Right renal cortex interstitium (tissue), 3 donors: ENCODE data around the gene ITLN1. TPM values are rescaled to one million over a fixed set of nuclear protein-coding genes. Genes with fewer than 3 reads are reported as not detected.

Experiments
- DNase-seq, 3 donors: peaks; one replicate each; pipeline ENCODE4 v3.0.0-alpha.2; 2013; ENCODE audit warnings: low read depth in 3 of 3, low spot score in 2 of 3
- polyA plus RNA-seq, 3 donors: library from polyadenylated mRNA; unstranded; fragments of 120-200 nt; gene quantifications; one replicate each; pipeline ENCODE4 v1.2.1, GENCODE V29; 2013; ENCODE audit not compliant: insufficient read length in 3 of 3

ITLN1 gene
- polyA plus RNA-seq, 3 donors, result 1.0 to 2.8 (median 1.2) TPM

DNA sequence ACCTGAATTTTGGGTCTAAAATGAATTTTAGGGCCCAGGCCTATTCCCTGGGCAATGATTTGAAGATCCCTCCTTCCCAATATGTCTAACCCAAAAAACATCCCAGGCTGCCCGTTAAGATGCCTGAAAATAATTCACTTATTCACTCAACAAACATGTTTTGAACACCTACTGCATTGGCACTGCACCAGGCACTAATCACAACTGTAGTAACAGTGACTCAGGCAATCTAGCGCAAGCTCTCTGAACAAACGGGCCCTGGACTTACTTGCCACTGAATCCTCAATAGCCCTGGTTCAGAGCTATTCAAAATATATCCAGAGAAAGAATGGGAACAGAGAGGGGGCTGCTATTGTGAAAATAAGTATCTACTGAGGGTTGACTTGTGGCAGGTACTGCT lies 26.5 kb downstream of the ITLN1 start:
- DNase-seq, result no peak

DNA sequence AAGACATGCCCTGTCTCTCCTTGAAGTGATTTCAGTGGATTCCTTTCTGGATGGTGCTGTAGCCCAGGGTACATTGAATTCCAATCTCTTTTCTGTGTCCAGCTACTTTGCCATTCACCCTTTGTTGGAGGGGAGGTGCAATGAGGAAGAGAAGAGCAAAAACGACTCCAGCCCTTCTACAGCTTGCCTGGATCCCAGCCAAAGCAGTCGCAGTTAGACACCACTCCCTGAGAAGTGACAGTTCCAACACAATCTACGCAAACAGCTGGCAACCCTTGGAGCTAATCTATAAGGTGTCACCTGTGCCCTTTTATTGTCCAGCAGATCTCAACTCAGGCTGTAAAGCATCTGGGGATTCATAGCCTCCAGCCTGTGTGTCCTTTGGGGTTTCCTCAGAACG lies 26.9 kb downstream of the ITLN1 start:
- DNase-seq, result no peak

DNA sequence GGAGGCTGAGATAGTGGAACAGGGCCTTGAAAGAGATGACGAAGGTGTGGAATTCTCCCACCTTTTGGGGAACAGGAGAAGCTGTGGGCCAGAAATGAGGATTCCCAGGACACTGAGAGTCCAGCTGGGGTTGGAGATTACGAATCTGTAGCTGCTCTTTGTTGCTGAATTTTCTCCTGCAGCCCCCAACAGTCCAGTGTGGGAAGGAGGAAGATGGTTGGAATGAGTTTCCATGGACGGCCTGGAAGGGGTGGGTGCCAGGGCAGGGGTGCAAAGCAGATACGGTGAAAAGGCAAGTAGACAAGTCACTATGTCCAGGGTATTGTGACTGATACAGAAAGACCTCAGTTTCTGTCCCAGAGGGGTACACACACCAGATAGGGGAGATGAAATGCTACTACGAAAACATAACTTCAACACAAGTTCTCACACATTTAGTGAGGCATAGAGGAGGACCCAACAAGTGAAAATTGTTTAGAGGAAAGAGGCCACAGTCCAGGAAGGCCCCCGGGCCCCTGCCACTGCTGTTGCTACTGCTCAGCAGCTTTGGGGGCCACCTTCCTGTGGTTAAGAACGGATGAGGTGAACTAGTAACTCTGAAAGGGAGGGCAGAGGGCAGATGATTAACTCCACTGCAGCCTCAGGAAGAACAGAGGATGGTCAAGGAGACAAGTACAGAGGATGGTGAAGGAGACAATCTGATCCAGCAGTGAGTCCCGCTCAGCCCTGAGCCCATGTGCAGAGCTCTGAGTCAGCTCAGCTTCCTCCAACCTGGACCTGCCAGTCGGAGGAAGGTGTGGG lies 29.6 kb downstream of the ITLN1 start:
- DNase-seq, result no peak

DNA sequence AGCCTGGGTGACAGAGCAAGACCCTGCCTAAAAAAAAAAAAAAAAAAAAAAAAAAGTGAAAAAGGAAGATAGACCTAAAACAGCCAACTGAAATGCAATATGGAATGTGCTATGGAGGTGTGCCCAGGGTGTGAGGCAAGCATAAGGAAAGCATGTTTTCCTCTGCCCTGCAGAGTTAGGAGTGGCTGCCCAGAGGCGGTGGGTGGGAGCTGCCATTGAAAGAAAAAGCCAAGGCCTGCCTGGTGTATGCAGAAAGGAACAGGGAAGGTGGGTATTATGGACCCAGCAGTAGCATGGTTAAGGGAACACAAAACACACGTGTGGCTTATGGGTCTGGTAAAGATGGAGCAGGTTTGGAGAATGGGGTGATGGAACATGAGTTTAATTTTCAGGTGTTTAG lies 31.2 kb downstream of the ITLN1 start:
- no peak for DNase-seq

DNA sequence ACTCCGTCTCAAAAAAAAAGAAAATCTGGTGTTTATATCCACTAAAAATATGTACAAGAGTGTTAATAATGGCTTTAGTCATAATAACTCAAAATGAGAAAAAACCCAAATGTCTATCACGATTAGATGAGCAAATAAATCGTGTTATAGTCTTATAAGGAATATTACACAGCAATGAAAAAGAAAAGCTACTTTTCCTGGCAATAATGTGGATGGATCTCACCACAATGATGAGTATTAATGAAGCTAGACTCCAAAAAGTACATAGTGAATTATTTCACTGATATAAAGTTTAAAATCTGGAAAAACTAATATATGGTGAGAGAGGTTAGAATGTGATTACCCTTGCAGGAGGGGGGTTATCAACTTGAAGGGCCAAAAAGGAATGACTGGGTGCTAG lies 32.0 kb downstream of the ITLN1 start:
- DNase-seq, result no peak

DNA sequence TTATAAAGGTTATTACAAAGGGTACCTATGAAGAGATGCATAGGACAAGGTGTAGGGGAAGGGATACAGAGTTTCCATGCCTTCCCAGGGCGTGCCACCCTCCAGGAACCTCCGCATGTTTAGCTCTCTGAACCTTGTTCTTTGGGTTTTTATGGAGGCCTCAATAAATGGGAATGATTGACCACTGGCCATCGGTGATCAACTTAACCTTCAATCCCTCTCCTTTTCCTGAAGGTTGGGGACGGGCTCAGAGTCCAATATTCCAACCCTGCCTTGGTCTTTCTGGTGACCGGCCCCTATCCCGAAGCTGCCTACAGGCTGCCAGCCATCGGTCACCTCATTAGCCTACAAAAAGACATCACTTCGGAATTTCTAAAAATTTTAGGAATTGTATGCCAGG lies 34.0 kb downstream of the ITLN1 start:
- no peak for DNase-seq

DNA sequence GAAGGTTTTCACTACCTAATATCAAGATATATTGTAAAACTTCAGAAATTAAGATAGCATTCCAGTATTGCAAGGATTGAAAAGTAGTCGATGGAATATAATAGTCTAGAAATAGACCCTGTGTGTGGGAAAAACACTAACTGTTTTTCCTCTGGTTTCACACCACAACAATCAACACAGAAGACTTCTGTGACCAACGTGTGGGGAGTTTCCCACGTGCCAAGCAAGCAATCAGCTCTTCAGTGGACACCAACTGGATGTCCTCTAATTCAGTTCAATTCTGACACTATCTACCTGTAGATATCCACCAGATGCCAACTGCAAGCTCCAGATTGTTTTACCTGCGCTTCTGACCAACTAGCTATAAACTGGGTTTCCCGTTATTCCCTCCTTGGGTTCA lies 34.4 kb downstream of the ITLN1 start:
- no peak for DNase-seq

DNA sequence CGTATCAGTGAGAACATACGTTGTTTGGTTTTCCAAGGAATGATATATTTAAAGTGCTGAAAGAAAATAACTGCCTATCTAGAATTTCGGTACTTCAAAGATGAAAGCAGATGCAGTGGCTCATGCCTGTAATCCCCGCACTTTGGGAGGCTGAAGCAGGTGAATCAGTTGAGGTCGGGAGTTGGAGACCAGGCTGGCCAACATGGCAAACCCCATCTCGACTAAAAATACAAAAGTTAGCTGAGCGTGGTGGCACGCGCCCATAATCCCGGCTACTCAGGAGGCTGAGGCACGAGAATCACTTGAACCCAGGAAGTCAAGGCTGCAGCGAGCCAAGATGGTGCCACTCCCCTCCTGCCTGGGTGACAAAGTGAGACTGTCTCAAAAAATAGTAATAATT lies 38.7 kb downstream of the ITLN1 start:
- no peak for DNase-seq

DNA sequence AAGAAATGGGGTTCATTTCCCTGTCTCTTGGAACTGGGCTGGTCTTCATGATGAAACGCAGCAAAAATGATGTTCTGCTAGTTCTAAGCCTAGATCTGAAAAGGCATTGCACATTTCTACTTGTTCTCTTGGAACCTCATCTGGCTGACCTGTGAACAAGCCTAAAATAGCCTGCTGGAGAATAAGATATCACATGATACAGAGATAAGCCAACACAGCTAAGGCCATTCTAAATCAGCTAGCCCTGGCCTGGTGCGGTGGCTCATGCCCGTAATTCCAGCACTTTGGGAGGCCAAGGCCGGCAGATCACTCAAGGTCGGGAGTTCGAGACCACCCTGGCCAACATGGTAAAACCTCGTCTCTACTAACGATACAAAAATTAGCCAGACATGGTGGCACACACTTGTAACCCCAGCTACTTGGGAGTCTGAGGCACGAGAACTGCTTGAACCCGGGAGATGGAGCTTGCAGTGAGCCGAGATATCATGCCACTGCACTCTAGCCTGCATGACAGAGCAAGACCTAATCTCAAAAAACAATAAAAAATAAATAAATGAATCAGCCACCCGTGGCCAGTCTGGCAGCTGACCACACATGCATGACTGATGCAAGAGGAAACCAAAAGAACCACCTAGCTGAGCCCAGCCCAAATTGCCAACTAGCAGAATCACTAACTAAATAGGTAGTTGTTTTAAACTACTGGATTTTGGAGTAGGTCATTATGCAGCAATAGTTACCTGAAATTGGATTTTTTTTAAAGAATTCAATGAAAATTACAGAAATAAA lies 40.3 kb downstream of the ITLN1 start:
- no peak for DNase-seq

DNA sequence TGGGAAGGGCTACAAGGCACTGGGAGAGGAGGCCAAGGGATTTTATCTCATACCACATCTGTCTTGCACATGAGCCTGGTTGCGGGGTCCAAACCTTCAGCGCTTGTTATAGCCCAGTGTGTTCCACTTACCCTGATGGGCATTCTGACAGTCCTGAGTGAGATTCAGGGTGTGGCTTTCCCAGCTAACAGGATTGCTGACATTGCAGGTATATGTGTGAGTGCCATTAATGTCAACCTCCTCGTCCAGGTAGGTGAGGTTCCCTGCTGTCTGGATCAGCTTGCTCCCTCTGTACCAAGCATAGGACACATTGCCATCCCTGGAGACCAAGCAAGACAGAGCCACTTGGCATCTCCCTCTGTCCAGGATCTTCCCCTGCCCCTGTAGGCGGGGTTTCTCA lies 43.9 kb downstream of the ITLN1 start:
- no peak for DNase-seq

DNA sequence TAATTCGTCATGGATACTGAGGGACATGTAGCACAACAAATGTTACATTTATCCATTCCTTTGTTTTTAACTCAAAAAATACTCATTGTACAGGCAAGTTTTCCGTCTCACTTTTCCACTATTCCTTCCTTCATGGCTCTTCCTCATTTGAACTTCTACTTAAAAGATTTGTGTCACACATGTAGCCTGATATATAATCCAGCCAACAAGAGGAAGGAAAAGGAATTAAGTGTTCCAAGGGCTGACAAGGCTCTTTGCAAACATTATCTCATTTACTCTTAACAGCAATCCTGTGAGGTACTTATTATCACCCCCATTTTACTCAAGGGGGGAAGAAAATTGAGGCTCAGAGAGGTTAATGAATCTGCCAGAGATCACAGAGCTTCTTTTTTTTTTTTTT lies 45.2 kb downstream of the ITLN1 start:
- no peak for DNase-seq

DNA sequence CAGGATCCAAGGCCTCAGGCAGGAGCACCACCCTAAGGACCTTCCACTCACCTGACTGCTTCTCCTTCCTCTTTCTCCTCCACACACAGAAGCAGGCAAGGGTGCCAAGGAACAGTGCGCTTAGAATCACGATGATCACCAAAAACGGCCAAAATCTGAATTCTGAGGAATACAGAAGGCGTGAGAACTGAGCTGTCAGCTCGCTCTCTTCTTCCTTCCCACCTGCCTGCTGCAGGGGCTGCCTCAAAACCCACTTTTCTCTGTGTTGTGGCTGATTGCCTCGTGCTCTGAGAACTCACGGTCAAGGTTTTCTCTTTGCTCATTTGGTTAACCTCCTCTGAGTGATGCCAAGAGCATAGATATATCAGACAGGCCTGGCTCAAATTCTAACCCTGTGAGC lies 46.1 kb downstream of the ITLN1 start:
- DNase-seq, result no peak

DNA sequence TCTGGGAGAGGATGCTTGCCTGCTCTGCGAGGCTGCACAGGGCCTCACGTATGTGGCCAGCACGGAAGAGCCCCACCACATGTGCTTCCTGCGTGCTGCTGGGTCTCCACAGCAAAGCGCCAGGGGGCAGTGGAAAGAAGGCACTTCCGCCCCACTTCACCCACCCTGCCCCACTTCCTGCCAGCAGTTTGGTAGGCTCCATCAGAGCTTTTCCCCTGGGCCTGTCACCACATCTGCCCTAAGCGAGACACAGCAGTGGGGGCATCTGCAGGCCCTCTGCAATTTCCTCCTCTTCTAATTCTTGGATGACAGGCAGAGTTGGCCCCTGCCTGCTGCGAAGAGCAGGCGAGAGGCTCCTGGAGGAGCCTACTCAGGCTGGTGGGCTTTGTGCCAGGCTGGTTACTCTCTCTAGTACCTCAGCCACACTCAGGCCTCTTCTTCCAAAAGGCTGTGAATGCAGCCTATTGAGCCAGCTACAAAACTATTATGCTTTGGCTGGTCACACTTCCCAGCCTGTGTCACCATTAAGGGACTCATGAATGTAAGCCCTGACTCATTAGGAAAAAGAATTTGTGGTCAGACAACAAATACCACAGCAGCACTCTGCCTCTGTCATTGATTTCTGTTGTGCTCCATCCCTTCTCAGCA lies 47.3 kb downstream of the ITLN1 start:
- no peak for DNase-seq

DNA sequence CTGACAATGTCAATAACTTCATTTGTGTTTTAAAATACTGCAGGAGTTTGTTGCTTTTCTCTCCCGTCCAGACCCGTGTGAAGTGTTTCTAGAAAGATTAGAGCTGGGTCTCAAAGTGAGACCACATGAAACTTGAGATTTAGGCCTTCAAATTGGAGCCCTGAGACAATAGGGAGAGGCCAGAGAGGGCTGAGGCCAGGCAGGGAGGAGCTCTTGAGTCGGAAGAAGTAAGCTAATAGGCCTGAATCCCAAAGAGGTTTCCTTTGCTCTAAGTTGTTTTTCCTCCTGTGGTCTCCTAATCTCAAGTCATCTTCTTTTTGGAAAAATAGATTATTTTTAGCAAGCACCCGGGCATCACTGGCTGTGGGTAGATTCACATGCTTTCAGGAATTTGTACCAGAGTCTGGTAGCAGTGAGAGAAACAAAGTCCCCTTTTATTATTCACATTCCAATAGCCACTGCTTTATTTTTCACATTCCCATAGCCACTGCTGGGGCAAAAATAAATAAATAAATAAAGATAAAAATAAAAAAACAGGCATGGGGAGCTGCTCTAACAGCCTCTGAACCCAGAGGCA lies 47.9 kb downstream of the ITLN1 start:
- DNase-seq, result no peak

DNA sequence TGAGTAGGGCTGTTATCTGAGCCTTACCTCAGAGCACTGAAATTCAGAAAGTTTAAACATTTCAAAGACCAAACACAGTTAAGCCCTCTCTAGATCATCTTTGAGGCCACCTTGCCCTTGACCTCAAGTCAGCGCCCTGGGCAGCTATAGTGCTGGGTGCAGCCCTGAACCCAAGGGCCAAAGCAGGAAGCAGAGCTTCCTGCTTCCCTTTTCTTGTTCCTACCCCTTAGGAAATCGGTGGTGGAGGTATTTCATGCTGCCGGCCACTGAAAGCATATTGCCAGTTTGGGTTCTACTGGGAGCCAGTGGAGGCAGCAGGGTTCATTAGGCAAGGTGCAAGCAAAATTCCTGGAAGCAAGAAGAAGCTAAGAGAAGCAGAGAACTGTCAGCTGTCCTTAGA lies 48.4 kb downstream of the ITLN1 start:
- DNase-seq, result no peak

DNA sequence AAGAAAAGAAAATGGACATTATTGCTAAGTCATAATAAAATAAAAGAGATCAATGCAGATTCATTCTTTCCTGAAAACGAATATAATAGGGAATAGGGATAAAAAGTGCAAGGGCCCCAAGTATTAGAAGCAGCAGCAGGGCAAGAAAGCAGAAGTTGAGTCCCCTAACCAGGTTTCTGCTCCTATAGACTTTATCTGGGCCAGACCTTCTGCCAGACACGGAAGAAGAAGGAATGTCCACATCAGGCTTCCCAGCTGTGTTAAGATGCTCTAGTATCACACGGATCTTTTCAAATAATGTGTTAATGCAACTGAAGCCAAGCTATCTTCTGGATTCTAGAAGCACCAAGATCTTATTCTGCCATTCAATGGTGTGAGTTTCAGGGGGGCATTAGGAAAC lies 49.2 kb downstream of the ITLN1 start:
- no peak for DNase-seq

DNA sequence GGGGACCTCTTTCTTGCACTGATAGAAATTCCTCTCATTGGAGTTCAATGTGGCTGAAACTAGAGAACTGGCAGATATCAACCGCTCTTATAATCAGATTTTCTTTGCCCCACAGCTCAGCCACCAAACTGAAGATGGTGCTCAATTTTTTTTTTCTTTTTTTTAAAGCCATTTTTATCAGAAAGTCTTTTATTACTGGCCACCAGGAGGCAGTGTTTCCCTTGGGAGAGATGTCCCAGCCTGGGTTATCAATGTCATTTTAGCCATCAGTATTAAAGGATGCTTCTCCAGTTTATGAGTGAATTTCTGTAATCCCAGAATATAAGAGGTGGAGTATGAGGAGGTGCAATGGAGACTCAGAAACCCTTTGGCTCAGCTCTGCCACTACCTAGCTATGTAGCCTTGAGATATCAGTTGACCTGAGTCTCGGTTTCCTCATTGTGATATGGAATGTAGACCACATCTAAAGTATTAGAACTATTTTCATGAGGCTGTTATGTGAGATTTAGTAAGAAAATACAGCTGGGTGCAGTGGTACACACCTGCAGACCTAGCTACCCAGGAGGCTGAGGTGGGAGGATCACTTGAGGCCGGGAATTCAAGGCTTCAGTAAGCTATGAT lies 49.9 kb downstream of the ITLN1 start:
- DNase-seq, result peak in 1 of 3 donors; percentile 10

DNA sequence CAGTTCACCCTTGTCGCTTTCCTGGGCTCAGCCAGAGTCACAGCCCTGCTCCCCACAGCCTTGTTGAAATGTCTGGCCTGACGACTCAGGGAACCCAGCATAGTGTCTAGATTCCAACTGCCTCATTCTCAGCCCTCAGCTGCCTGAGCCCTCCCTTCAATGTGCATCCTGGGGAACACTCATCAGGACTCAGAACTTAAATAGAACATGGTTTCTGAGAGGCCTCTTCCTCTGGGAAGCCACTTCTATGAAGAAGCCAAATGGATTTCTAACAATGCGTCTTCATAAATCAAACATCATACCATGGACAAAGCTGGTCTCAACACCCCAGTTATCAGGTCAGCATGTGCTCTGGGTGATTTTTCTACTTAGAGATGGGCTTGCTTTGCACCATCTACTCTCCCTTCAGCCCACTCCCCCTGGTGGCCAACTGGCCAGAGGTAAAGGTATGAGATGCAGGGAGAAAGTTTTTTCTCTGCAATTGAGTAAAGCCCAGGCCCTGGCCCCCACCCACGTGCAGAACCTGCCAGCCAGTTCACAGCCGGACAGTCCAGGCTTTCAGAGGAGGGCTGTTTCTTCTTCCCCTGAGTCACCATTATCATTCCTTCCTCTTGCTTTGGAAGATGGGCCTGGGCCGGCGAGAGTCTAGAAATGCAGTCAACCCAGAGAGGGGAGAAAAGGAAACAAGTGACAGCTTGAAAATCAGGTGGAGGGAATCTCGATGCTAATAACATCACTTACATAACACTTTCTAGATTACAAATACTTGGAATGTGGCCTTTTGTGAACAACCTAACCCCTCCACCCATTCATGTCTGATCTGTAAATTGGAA lies 54.4 kb downstream of the ITLN1 start:
- peak in 2 of 3 donors; percentile 13 to 19 for DNase-seq

DNA sequence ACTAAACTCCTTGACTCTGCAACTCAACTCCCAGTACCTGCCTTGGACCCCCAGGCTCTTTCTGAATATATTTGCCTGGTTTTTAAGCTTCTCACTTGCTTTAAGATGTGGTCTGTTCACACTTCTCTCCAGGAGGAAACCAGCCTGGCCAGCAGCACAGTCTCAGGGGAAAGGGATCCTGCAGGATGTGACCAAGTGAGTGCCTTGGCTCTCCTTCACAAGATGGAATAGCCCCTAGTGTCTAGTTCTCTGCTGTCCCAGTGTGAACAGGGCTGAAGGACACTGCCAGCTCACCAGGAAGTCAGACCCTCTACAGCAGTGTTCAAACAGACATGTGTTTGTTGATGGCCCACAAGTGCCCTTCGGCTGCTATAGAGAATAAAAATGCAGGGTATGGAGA lies 55.2 kb downstream of the ITLN1 start:
- DNase-seq, result no peak

DNA sequence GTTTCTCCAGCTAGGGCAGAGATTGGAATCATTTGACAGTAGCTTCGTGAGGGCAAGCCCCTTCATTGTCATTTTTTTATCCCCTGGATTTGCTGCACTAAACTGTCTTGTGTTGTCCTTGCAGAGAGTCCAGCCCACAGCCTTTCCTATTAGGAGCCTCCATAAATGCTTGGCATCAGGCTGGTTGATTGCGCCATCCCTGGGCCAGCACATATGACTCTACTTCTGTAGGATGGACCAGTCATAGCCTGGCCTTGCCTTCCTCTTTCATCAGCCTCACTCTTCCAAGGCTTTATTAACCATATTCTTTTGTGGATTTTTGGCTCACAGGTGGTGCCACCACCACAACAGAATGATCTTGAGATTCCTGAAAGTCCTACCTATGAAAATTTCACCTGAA lies 57.6 kb downstream of the ITLN1 start:
- no peak for DNase-seq
